ENCODE data around the gene SRC.

SRC gene

DNA sequence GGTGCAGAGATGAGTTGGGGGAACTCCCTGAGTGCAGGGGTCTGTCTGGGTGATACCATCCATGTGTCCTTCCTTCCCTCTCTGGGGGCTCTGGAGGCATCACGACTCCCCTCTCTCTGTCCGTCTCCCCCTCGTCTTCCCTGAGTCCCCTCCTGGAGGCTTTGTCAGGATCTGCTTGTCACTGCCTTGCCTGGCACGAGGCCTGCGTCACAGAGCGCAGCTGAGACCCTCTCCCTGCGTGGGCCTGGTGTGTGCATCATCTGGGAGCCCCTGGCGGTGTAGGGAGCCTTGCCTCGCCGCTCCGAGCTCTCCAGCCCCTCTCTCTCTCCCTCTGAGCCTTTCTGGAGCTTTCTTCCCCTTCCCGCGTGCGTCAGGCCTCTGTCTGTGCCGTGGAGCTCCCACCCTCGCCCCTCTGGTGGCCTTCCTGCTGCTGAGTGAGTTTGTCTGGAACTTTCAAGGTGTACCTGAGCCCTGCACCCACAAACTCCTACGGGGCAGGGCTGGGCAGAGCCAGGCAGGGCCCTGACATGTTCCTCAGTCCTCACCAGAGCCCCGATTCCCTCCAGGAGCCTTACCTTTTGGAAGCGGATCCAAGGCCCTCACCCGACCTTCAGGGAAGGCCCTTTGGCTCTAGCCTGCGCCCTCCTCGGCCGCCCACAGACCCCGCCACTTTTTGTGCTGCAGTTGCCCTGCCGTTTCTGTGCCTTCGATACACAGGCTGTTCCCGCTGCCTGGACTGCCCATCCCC lies 70.3 kb downstream of the SRC start:
- TF ChIP-seq, protein P1, sequence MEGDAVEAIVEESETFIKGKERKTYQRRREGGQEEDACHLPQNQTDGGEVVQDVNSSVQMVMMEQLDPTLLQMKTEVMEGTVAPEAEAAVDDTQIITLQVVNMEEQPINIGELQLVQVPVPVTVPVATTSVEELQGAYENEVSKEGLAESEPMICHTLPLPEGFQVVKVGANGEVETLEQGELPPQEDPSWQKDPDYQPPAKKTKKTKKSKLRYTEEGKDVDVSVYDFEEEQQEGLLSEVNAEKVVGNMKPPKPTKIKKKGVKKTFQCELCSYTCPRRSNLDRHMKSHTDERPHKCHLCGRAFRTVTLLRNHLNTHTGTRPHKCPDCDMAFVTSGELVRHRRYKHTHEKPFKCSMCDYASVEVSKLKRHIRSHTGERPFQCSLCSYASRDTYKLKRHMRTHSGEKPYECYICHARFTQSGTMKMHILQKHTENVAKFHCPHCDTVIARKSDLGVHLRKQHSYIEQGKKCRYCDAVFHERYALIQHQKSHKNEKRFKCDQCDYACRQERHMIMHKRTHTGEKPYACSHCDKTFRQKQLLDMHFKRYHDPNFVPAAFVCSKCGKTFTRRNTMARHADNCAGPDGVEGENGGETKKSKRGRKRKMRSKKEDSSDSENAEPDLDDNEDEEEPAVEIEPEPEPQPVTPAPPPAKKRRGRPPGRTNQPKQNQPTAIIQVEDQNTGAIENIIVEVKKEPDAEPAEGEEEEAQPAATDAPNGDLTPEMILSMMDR (IDR thresholded peaks at IDR 0.05), result no peak
- Histone ChIP-seq H3K27me3 (peaks cover 49% of the 10 kb centered on the region), H3K27ac (no peak overlapping the region), H3K36me3 (no peaks in the 10 kb centered on the region), H3K4me3 (ENCODE audit: low read depth in 1 of 2, low read length in 1 of 2) (no peak overlapping the region), H3K9me3 (no peaks in the 10 kb centered on the region), H3K4me1 (ENCODE audit: control insufficient read depth in 1 of 2, insufficient read depth in 1 of 2, low read depth in 1 of 2, low read length in 1 of 2) (peaks cover 8 to 9% of the 10 kb centered on the region in 2 experiments)

DNA sequence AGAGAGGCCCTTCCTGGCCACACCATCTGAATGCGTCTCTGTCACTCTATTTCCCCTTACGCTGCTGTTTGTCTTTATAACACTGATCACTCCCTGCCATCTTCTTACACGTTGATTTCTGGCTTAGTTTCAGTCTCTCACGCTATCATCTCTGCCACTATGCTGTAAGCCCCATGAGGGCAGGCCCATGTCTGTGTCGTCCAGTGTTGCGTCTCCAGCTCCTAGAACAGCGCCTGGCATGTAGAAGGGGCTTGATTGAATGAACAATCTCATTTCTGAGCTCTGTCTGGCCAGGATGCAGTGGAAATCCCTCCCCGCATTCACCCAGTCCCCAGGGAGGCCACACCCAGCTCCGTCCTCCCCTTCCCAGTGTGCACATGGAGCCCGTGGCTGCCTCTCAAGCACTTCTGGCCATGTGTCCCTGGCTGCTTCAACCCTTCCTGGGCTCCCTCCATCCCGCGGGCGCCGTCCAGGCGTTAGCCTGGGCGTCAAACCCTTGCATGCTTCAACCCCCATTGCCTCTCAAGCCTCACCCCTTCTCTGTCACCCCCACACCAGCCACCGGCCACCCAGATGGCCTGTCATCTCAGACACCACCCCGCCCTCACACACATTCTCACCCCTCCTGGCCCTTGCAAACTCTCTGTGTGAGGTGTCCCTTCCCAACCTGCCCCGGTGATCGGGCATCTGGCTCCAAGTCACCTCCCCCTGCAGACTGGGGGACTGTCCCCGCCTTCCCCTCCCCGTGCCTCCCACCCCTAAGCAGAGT lies 71.1 kb downstream of the SRC start:
- TF ChIP-seq, protein P1 (IDR thresholded peaks at IDR 0.05), result no peak
- Histone ChIP-seq H3K27me3 (peaks cover 50% of the 10 kb centered on the region), H3K9me3 (no peaks in the 10 kb centered on the region), H3K4me3 (ENCODE audit: low read depth in 1 of 2, low read length in 1 of 2) (no peak overlapping the region), H3K4me1 (ENCODE audit: control insufficient read depth in 1 of 2, insufficient read depth in 1 of 2, low read depth in 1 of 2, low read length in 1 of 2) (peaks cover 4% of the 10 kb centered on the region in 2 experiments), H3K27ac (no peak overlapping the region), H3K36me3 (no peaks in the 10 kb centered on the region)

DNA sequence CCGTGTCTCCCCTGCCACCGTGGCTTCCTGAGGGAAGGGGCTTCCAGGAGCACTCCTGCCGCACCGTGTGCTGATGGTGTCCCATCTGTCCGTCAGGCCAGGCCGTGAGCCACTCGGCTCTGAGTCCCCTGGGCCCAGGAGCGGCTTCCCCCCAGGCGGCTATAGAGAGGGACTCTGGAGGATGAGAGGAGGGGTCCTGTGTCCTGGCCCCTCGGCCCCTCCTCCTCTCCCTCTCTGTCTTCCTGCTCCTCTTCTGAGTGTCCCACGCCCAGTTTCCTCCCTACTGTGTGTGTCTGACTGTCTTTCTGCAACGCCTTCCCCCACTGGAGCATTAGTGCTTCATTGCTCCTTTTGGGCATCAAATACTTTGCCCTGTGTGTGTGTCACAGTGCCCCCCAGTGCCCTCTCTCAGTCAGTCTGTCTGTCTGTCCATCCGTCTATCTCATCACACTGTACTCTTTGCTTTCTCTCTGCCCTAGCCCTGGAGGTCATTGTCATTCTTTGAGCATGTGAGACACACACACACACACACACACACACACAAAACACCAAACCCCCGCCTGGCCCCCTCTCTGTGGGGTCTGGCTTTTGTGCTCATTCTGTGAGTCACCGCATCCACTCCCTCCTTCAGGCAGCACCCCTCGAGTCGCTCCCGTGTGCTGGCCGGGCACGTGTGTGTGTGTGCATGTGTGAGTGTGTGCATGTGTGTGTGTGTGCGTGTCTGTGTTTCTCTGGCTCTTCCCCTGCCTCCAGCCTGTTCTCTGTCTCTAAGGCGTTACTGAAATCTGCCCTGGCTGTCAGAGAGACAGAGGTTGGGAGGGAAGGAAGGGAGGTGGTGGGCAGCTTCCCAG lies 71.9 kb downstream of the SRC start:
- Histone ChIP-seq H3K27me3 (peaks cover 50% of the 10 kb centered on the region), H3K4me1 (ENCODE audit: control insufficient read depth in 1 of 2, insufficient read depth in 1 of 2, low read depth in 1 of 2, low read length in 1 of 2) (no peaks in the 10 kb centered on the region), H3K4me3 (ENCODE audit: low read depth in 1 of 2, low read length in 1 of 2) (no peak overlapping the region), H3K36me3 (no peaks in the 10 kb centered on the region), H3K9me3 (no peaks in the 10 kb centered on the region), H3K27ac (no peak overlapping the region)
- TF ChIP-seq, protein P1 (IDR thresholded peaks at IDR 0.05), result no peak

DNA sequence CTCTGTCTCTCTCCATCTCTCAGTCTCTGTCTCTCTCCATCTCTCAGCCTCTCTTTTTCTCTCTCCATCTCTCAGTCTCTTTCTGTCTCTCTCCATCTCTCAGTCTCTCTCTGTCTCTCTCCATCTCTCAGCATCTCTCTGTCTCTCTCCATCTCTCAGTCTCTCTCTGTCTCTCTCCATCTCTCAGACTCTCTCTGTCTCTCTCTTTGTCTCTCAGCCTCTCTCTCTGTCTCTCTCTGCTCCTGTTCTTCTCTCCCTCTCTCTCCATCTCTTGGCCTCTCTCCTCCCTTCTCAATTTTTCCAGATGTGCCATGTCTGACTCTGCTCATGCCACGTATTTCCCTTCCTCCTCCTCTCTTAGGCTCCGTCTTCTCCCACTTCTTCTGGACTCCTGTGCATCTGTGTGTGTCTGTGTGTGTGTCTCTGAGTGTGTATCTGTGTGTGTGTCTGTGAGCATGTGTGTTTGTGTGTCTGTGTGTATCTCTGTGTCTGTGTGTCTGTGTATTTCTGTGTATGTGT lies 72.7 kb downstream of the SRC start:
- Histone ChIP-seq H3K4me1 (ENCODE audit: control insufficient read depth in 1 of 2, insufficient read depth in 1 of 2, low read depth in 1 of 2, low read length in 1 of 2) (no peaks in the 10 kb centered on the region), H3K36me3 (no peaks in the 10 kb centered on the region), H3K27me3 (peaks cover 50% of the 10 kb centered on the region), H3K9me3 (no peaks in the 10 kb centered on the region), H3K27ac (no peak overlapping the region), H3K4me3 (ENCODE audit: low read depth in 1 of 2, low read length in 1 of 2) (no peak overlapping the region)
- TF ChIP-seq, protein P1 (IDR thresholded peaks at IDR 0.05), result no peak

DNA sequence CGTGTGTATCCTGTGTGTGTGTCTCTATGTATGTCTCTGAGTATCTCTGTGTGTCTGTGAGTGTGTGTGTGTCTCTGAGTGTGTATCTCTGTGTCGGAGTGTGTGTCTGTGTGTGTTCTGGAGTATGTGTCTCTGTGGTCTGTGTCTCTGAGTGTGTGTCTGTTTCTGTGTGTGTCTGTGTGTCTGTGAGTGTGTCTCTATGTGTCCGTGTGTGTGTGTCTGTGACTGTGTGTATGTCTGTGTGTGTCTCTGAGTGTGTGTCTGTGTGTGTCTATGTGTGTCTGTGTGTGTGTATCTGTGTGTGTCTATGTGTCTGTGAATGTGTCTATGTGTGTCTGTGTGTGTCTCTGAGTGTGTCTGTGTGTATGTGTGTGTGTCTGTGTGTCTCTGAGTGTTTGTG lies 73.4 kb downstream of the SRC start:
- no peaks in the 10 kb centered on the region for H3K4me1 ChIP-seq (ENCODE audit: control insufficient read depth in 1 of 2, insufficient read depth in 1 of 2, low read depth in 1 of 2, low read length in 1 of 2)
- TF ChIP-seq, protein P1 (IDR thresholded peaks at IDR 0.05), result no peak
- peaks cover 50% of the 10 kb centered on the region for H3K27me3 ChIP-seq

More for the DNA sequence above, 73.4 kb downstream of the SRC start:
- Histone ChIP-seq H3K36me3 (no peaks in the 10 kb centered on the region), H3K9me3 (no peaks in the 10 kb centered on the region), H3K4me3 (ENCODE audit: low read depth in 1 of 2, low read length in 1 of 2) (no peak overlapping the region), H3K27ac (no peak overlapping the region)
